ENCODE results near the gene ARID4B.
A peak's percentile ranks its signal among the peaks of the same experiment; 100 is the strongest.

The ARID4B gene

DNA sequence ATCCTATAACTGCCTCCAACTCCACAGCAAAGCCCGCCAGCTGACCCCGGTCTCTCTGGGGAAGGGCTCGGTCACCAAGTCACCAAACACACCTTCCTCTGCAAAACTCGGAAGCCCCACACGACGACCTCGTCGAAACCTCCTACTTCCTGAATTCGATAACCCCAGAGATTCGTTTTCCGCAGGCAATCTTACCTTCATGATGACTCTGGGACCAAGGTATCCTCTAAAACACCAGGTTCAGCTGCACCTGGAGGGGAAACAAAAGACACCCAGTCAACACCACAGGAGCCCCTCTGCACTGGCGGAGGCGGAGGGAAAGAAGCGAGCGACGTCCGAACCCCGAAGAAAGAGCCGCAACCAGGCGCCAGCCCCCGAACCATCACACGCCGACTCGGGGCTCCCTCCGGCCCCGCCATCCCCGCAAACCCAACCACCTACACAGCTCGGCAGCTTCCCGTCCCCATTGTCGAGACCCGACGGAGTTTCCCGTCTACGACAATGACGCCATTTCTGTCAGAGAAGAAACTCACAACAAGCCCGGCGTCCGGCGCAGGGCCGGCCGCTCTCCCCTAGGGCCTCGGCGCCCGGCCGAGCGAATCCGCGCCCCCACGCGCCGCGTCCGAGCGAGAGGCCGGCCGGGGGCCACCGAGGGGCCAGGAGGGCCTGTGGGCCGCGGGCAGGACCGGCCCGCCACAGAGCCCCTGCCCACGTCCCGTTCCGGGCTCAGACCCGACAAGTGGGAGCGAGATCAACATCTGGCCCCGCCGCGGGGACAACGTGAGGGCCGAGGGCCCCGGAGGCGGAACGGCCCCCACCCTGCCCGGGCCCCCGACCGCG, 1.0 kb downstream of the ARID4B start:
- ChIA-PET POLR2A (interaction anchor here (0.6 to 1.2 kb wide), 4 partner anchors 24 to 71 kb away, joined by 3 to 6 read pairs (median 3); partner anchors contain the start of gene TBCE), CTCF (interaction anchor here (0.8 to 3.4 kb wide), 2 partner anchors 68 to 90 kb away, joined by 3 to 23 read pairs; no protein-coding TSS in a partner anchor)
- no peaks in the 10 kb centered on the region for H3K9me3 ChIP-seq (ENCODE audit: control insufficient read depth, insufficient read depth, low read depth, low read length)
- H3K4me1 ChIP-seq (ENCODE audit: control insufficient read depth, insufficient read depth, low read length), result peaks cover 35% of the 10 kb centered on the region
- H3K27ac ChIP-seq (ENCODE audit: extremely low read depth, low read depth, low read length), result peak overlapping the region; percentile 95
- H3K4me3 ChIP-seq (ENCODE audit: low read depth, low read length), result peak overlapping the region; percentile 97
- peaks cover 9 to 26% of the 10 kb centered on the region in 2 experiments for H3K36me3 ChIP-seq (ENCODE audit: control insufficient read depth in 2 of 2, insufficient read depth in 1 of 2, low read length in 2 of 2)
- TF ChIP-seq, protein P1, sequence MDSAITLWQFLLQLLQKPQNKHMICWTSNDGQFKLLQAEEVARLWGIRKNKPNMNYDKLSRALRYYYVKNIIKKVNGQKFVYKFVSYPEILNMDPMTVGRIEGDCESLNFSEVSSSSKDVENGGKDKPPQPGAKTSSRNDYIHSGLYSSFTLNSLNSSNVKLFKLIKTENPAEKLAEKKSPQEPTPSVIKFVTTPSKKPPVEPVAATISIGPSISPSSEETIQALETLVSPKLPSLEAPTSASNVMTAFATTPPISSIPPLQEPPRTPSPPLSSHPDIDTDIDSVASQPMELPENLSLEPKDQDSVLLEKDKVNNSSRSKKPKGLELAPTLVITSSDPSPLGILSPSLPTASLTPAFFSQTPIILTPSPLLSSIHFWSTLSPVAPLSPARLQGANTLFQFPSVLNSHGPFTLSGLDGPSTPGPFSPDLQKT (IDR thresholded peaks at IDR 0.05; ENCODE audit: borderline replicate concordance, low read depth, low read length), result no peak
- TF ChIP-seq KLF9 (tag by site-specific recombination; IDR thresholded peaks at IDR 0.05; ENCODE audit: low read depth) (no peak), ZNF76 (tag by site-specific recombination; IDR thresholded peaks at IDR 0.05; ENCODE audit: borderline replicate concordance, low read depth) (no peak), ZNF585B (tag by site-specific recombination; IDR thresholded peaks at IDR 0.05) (no peak), KLF8 (tag by site-specific recombination; IDR thresholded peaks at IDR 0.05) (no peak), ZNF548 (tag by site-specific recombination; IDR thresholded peaks at IDR 0.05) (no peak), HOXA7 (CRISPR knock-in tag; IDR thresholded peaks at IDR 0.05; ENCODE audit: borderline replicate concordance) (no peak), ZNF521 (tag by site-specific recombination; IDR thresholded peaks at IDR 0.05) (no peak), GLIS1 (tag by site-specific recombination; IDR thresholded peaks at IDR 0.05) (peak; percentile 75), SETDB1 (IDR thresholded peaks at IDR 0.05; ENCODE audit: insufficient read length, low read length) (no peak), ZEB2 (tag by site-specific recombination; IDR thresholded peaks at IDR 0.05) (peak; percentile 76), FEZF1 (tag by site-specific recombination; IDR thresholded peaks at IDR 0.05) (no peak), ZNF184 (tag by site-specific recombination; IDR thresholded peaks at IDR 0.05) (no peak), ZNF221 (tag by site-specific recombination; IDR thresholded peaks at IDR 0.05; ENCODE audit: borderline replicate concordance) (no peak), HOXD13 (CRISPR knock-in tag; IDR thresholded peaks at IDR 0.05; ENCODE audit: borderline replicate concordance) (no peak), SCRT2 (tag by site-specific recombination; IDR thresholded peaks at IDR 0.05) (no peak), ZNF555 (tag by site-specific recombination; conservative IDR thresholded peaks at IDR 0.05) (no peak), KLF10 (tag by site-specific recombination; IDR thresholded peaks at IDR 0.05) (0 out of 2 replicates have a peak, but pooled peaks have one; percentile 13), ZFHX2 (tag by site-specific recombination; conservative IDR thresholded peaks at IDR 0.05) (peak; percentile 71), ZNF341 (tag by site-specific recombination; IDR thresholded peaks at IDR 0.05; ENCODE audit: low read depth) (no peak)
- TF ChIP-seq, protein P2, sequence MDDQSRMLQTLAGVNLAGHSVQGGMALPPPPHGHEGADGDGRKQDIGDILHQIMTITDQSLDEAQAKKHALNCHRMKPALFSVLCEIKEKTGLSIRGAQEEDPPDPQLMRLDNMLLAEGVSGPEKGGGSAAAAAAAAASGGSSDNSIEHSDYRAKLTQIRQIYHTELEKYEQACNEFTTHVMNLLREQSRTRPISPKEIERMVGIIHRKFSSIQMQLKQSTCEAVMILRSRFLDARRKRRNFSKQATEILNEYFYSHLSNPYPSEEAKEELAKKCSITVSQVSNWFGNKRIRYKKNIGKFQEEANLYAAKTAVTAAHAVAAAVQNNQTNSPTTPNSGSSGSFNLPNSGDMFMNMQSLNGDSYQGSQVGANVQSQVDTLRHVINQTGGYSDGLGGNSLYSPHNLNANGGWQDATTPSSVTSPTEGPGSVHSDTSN (CRISPR knock-in tag; IDR thresholded peaks at IDR 0.05), result no peak; the same call in 1 of the 2 replicates
- TF ChIP-seq, protein P3, sequence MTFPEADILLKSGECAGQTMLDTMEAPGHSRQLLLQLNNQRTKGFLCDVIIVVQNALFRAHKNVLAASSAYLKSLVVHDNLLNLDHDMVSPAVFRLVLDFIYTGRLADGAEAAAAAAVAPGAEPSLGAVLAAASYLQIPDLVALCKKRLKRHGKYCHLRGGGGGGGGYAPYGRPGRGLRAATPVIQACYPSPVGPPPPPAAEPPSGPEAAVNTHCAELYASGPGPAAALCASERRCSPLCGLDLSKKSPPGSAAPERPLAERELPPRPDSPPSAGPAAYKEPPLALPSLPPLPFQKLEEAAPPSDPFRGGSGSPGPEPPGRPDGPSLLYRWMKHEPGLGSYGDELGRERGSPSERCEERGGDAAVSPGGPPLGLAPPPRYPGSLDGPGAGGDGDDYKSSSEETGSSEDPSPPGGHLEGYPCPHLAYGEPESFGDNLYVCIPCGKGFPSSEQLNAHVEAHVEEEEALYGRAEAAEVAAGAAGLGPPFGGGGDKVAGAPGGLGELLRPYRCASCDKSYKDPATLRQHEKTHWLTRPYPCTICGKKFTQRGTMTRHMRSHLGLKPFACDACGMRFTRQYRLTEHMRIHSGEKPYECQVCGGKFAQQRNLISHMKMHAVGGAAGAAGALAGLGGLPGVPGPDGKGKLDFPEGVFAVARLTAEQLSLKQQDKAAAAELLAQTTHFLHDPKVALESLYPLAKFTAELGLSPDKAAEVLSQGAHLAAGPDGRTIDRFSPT (tag by site-specific recombination; IDR thresholded peaks at IDR 0.05), result no peak
- TF ChIP-seq, protein P4, sequence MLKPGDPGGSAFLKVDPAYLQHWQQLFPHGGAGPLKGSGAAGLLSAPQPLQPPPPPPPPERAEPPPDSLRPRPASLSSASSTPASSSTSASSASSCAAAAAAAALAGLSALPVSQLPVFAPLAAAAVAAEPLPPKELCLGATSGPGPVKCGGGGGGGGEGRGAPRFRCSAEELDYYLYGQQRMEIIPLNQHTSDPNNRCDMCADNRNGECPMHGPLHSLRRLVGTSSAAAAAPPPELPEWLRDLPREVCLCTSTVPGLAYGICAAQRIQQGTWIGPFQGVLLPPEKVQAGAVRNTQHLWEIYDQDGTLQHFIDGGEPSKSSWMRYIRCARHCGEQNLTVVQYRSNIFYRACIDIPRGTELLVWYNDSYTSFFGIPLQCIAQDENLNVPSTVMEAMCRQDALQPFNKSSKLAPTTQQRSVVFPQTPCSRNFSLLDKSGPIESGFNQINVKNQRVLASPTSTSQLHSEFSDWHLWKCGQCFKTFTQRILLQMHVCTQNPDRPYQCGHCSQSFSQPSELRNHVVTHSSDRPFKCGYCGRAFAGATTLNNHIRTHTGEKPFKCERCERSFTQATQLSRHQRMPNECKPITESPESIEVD (tag by site-specific recombination; IDR thresholded peaks at IDR 0.05), result no peak
- TF ChIP-seq, protein P5, sequence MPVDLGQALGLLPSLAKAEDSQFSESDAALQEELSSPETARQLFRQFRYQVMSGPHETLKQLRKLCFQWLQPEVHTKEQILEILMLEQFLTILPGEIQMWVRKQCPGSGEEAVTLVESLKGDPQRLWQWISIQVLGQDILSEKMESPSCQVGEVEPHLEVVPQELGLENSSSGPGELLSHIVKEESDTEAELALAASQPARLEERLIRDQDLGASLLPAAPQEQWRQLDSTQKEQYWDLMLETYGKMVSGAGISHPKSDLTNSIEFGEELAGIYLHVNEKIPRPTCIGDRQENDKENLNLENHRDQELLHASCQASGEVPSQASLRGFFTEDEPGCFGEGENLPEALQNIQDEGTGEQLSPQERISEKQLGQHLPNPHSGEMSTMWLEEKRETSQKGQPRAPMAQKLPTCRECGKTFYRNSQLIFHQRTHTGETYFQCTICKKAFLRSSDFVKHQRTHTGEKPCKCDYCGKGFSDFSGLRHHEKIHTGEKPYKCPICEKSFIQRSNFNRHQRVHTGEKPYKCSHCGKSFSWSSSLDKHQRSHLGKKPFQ (tag by site-specific recombination; IDR thresholded peaks at IDR 0.05), result 0 out of 2 replicates have a peak, but pooled peaks have one; percentile 18
- TF ChIP-seq, protein P6, sequence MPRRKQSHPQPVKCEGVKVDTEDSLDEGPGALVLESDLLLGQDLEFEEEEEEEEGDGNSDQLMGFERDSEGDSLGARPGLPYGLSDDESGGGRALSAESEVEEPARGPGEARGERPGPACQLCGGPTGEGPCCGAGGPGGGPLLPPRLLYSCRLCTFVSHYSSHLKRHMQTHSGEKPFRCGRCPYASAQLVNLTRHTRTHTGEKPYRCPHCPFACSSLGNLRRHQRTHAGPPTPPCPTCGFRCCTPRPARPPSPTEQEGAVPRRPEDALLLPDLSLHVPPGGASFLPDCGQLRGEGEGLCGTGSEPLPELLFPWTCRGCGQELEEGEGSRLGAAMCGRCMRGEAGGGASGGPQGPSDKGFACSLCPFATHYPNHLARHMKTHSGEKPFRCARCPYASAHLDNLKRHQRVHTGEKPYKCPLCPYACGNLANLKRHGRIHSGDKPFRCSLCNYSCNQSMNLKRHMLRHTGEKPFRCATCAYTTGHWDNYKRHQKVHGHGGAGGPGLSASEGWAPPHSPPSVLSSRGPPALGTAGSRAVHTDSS (tag by site-specific recombination; IDR thresholded peaks at IDR 0.05), result no peak
- TF ChIP-seq, protein P7, sequence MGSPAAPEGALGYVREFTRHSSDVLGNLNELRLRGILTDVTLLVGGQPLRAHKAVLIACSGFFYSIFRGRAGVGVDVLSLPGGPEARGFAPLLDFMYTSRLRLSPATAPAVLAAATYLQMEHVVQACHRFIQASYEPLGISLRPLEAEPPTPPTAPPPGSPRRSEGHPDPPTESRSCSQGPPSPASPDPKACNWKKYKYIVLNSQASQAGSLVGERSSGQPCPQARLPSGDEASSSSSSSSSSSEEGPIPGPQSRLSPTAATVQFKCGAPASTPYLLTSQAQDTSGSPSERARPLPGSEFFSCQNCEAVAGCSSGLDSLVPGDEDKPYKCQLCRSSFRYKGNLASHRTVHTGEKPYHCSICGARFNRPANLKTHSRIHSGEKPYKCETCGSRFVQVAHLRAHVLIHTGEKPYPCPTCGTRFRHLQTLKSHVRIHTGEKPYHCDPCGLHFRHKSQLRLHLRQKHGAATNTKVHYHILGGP (tag by site-specific recombination; IDR thresholded peaks at IDR 0.05), result no peak
